ENCODE results near the gene WASF2.

WASF2 gene

DNA sequence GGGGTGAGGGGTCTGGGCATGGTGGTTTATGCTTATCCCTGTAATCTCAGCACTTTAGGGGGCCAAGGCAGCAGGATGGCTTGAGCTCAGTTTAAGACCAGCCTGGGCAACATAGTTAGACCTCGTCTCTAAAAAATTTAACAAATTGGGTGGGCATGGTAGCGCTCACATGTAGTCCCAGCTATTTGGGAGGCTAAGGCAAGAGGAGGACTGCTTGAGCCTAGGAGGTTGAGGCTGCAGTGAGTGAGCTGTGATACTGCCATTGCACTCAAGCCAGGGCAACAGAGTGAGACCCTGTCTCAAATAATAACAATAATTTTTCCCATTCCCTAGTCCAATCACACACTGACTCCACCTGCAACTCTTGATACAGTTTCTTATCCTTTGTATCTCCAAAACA, 6.3 kb downstream of the WASF2 start:
- H3K27me3 ChIP-seq = no peaks in the 10 kb centered on the region
- H3K27ac ChIP-seq = no peak overlapping the region
- TF ChIP-seq, protein P1, sequence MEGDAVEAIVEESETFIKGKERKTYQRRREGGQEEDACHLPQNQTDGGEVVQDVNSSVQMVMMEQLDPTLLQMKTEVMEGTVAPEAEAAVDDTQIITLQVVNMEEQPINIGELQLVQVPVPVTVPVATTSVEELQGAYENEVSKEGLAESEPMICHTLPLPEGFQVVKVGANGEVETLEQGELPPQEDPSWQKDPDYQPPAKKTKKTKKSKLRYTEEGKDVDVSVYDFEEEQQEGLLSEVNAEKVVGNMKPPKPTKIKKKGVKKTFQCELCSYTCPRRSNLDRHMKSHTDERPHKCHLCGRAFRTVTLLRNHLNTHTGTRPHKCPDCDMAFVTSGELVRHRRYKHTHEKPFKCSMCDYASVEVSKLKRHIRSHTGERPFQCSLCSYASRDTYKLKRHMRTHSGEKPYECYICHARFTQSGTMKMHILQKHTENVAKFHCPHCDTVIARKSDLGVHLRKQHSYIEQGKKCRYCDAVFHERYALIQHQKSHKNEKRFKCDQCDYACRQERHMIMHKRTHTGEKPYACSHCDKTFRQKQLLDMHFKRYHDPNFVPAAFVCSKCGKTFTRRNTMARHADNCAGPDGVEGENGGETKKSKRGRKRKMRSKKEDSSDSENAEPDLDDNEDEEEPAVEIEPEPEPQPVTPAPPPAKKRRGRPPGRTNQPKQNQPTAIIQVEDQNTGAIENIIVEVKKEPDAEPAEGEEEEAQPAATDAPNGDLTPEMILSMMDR (IDR thresholded peaks at IDR 0.05) = no peak
- peaks cover 43 to 62% of the 10 kb centered on the region in 2 experiments for H3K4me1 ChIP-seq (ENCODE audit: control insufficient read depth in 1 of 2, insufficient read depth in 1 of 2, low read depth in 1 of 2, low read length in 1 of 2)
- H3K36me3 ChIP-seq = no peaks in the 10 kb centered on the region
- H3K9me3 ChIP-seq = no peaks in the 10 kb centered on the region
- no peak overlapping the region for H3K4me3 ChIP-seq (ENCODE audit: low read depth in 1 of 2, low read length in 1 of 2)

DNA sequence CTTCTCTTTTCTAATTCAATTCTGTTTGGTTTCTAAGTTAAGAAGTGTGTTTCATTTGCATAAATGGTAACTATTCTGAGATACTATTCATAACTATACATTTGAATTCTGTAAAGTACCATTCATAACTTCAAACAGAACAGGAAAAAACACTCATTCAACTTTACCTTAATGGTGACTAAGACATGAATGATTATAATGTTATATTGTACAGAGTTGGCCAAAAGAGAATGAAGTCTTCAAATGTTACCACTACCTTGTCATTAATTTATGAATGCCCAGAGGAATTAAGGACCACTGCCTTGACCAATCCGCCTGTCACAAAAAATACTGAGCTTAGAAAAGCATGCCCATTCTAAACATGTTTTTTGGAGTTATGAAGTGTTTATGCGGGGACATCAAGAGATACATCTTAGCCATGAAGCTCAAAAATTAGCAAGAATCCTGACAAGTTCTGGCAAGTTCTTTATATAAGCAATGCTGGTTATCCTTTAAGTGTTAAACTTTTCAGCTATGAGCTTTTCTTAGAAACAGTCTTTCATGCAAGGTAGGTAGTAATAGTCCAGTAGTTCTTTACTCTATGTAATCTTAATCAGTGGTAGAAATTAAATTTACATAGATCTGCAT, 7.9 kb downstream of the WASF2 start:
- H3K27ac ChIP-seq = peak overlapping the region; percentile 36
- H3K9me3 ChIP-seq = no peaks in the 10 kb centered on the region
- peaks cover 37 to 48% of the 10 kb centered on the region in 2 experiments for H3K4me1 ChIP-seq (ENCODE audit: control insufficient read depth in 1 of 2, insufficient read depth in 1 of 2, low read depth in 1 of 2, low read length in 1 of 2)
- no peaks in the 10 kb centered on the region for H3K36me3 ChIP-seq
- no peak overlapping the region for H3K4me3 ChIP-seq (ENCODE audit: low read depth in 1 of 2, low read length in 1 of 2)
- no peaks in the 10 kb centered on the region for H3K27me3 ChIP-seq
- TF ChIP-seq, protein P1 (IDR thresholded peaks at IDR 0.05) = no peak

DNA sequence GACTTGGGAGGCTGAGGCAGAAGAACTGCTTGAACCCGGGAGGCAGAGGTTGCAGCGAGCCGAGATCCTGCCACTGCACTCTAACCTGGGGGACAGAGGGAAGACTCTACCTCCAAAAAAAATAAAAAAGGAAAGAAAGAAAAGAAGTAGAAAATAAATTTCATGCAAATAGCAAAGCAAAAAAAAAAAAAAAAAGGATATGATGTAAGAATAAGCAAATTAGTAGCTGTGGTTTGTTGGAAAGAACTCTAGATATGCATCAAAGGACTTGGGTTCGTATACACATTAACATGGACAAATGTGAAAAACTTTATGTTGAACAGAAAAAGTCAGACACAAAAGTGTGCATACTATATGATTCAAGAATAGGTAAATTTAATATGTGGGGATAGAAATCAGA, 11.9 kb downstream of the WASF2 start:
- Histone ChIP-seq H3K4me1 (ENCODE audit: control insufficient read depth in 1 of 2, insufficient read depth in 1 of 2, low read depth in 1 of 2, low read length in 1 of 2) (peaks cover 15 to 33% of the 10 kb centered on the region in 2 experiments), H3K36me3 (peaks cover 5% of the 10 kb centered on the region), H3K27ac (peak overlapping the region; percentile 21), H3K27me3 (no peaks in the 10 kb centered on the region), H3K4me3 (ENCODE audit: low read depth in 1 of 2, low read length in 1 of 2) (no peak overlapping the region), H3K9me3 (no peaks in the 10 kb centered on the region)
- TF ChIP-seq, protein P1 (IDR thresholded peaks at IDR 0.05) = no peak

DNA sequence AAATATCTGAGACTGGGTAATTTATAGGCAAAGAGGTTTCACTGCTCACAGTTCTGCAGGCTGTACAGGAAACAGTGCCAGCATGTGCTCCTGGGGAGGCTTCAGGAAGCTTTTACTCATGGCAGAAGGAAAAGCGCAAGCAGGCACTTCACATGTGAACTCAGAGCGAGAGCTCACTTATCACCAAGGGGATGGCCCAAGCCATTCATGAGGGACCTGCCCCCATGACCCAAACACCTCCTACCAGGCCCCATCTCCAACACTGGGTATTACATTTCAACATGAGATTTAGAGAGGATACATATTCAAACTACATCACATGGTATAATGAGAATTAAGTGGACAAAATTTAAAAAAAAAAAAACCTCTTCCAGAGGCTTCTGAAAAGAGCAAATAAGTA, 13.7 kb downstream of the WASF2 start:
- peaks cover 5% of the 10 kb centered on the region for H3K36me3 ChIP-seq
- TF ChIP-seq, protein P1 (IDR thresholded peaks at IDR 0.05) = no peak
- H3K27me3 ChIP-seq = no peaks in the 10 kb centered on the region
- no peak overlapping the region for H3K27ac ChIP-seq
- H3K4me3 ChIP-seq (ENCODE audit: low read depth in 1 of 2, low read length in 1 of 2) = no peak overlapping the region
- peaks cover 17 to 32% of the 10 kb centered on the region in 2 experiments for H3K4me1 ChIP-seq (ENCODE audit: control insufficient read depth in 1 of 2, insufficient read depth in 1 of 2, low read depth in 1 of 2, low read length in 1 of 2)
- no peaks in the 10 kb centered on the region for H3K9me3 ChIP-seq

DNA sequence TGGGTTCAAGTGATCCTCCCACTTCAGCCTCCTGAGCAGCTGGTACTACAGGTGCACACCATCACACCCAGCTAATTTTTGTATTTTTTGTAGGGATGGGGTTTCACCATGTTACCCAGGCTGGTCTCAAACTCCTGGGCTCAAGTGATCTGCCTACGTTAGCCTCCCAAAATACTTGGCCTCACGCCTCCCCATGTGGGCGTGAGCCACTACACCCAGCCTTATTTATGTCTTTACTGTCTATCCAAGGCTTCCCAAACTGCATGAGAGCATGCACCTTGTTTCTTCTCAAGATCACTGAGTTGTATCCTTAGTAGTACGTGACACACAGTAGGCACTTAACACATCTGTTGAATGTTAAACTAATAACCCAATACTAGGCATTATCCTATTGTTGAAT, 14.2 kb downstream of the WASF2 start:
- TF ChIP-seq, protein P1 (IDR thresholded peaks at IDR 0.05) = no peak
- Histone ChIP-seq H3K9me3 (no peaks in the 10 kb centered on the region), H3K4me3 (ENCODE audit: low read depth in 1 of 2, low read length in 1 of 2) (no peak overlapping the region), H3K27ac (peak overlapping the region; percentile 0), H3K36me3 (peaks cover 5% of the 10 kb centered on the region), H3K4me1 (ENCODE audit: control insufficient read depth in 1 of 2, insufficient read depth in 1 of 2, low read depth in 1 of 2, low read length in 1 of 2) (peaks cover 18 to 33% of the 10 kb centered on the region in 2 experiments), H3K27me3 (no peaks in the 10 kb centered on the region)
